ENCODE data around the gene MYBPC2.

- no peak for TF ChIP-seq ESRRG (CRISPR knock-in tag; IDR thresholded peaks at IDR 0.05)
- no peak for TF ChIP-seq PPARA (CRISPR knock-in tag; IDR thresholded peaks at IDR 0.05; ENCODE audit: borderline replicate concordance)
- TF ChIP-seq PATZ1 (CRISPR knock-in tag; IDR thresholded peaks at IDR 0.05; ENCODE audit: borderline replicate concordance): no peak
- TF ChIP-seq ARNTL (CRISPR knock-in tag; IDR thresholded peaks at IDR 0.05; ENCODE audit: borderline replicate concordance, low read depth): no peak
- TF ChIP-seq, protein P1, sequence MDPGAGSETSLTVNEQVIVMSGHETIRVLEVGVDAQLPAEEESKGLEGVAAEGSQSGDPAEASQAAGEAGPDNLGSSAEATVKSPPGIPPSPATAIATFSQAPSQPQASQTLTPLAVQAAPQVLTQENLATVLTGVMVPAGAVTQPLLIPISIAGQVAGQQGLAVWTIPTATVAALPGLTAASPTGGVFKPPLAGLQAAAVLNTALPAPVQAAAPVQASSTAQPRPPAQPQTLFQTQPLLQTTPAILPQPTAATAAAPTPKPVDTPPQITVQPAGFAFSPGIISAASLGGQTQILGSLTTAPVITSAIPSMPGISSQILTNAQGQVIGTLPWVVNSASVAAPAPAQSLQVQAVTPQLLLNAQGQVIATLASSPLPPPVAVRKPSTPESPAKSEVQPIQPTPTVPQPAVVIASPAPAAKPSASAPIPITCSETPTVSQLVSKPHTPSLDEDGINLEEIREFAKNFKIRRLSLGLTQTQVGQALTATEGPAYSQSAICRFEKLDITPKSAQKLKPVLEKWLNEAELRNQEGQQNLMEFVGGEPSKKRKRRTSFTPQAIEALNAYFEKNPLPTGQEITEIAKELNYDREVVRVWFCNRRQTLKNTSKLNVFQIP (CRISPR knock-in tag; IDR thresholded peaks at IDR 0.05; ENCODE audit: borderline replicate concordance, low read depth): no peak
- TF ChIP-seq TOX (CRISPR knock-in tag; IDR thresholded peaks at IDR 0.05; ENCODE audit: borderline replicate concordance): no peak
Measured at GRCh38 chr19:50413096-50413495, 19.6 kb upstream of the MYBPC2 start.

All from SK-N-SH treated with all-trans-retinoic acid at 6 μM for 48 hours (cell line).